DOHH2 (cell line): Measurements from ENCODE around the gene COMMD9.

Experiments used
- EZH2phosphoT487 ChIP-seq: fragments of 200-600 bp; sonication (generic); IDR thresholded peaks from 2 replicates; pipeline ENCODE4 v1.6.1; 2017; ENCODE audit warnings: borderline replicate concordance, mild to moderate bottlenecking, antibody characterized with exemption, low read length, moderate library complexity, mixed read lengths
- TF ChIP-seq, protein P1 (sequence below): fragments of 200-600 bp; sonication (generic); IDR thresholded peaks from one replicate; pipeline ENCODE4 v1.5.1; 2014; ENCODE audit warnings: antibody characterized with exemption, mild to moderate bottlenecking, low read depth, low read length; ENCODE audit not compliant: poor library complexity, severe bottlenecking

DNA sequence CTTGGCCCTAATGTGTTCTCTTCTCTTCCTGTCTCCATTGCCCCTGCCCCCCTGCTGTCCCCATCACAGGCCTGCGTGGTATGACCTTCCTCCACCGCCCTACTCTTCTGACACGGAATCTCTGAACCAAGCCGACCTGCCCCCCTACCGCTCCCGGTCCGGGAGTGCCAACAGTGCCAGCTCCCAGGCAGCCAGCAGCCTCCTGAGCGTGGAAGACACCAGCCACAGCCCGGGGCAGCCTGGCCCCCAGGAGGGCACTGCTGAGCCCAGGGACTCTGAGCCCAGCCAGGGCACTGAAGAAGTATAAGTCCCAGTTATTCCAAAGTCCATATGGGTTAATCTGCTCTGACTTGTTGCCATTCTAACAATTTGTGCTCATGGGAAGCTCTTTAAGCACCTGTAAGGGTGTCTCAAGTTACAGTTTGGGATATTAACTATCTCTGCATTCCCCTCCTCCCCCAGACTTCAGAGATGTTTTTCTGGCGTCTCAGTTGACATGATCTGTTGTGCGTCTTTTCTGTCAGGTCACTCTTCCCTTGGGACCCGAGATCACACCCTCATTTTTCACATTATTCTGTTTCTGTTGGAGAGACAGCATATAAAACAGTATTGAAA, 60.0 kb downstream of the COMMD9 start:
- TF ChIP-seq, protein P1, sequence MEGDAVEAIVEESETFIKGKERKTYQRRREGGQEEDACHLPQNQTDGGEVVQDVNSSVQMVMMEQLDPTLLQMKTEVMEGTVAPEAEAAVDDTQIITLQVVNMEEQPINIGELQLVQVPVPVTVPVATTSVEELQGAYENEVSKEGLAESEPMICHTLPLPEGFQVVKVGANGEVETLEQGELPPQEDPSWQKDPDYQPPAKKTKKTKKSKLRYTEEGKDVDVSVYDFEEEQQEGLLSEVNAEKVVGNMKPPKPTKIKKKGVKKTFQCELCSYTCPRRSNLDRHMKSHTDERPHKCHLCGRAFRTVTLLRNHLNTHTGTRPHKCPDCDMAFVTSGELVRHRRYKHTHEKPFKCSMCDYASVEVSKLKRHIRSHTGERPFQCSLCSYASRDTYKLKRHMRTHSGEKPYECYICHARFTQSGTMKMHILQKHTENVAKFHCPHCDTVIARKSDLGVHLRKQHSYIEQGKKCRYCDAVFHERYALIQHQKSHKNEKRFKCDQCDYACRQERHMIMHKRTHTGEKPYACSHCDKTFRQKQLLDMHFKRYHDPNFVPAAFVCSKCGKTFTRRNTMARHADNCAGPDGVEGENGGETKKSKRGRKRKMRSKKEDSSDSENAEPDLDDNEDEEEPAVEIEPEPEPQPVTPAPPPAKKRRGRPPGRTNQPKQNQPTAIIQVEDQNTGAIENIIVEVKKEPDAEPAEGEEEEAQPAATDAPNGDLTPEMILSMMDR: no peak
- TF ChIP-seq EZH2phosphoT487: no peak
